Measurements from ENCODE around the gene GFOD1. TPM values are rescaled to one million over a fixed set of nuclear protein-coding genes. Genes with fewer than 3 reads are reported as not detected.

Gene GFOD1
- total RNA-seq, 1 experiment from 2014 or later = 6.1 TPM

DNA sequence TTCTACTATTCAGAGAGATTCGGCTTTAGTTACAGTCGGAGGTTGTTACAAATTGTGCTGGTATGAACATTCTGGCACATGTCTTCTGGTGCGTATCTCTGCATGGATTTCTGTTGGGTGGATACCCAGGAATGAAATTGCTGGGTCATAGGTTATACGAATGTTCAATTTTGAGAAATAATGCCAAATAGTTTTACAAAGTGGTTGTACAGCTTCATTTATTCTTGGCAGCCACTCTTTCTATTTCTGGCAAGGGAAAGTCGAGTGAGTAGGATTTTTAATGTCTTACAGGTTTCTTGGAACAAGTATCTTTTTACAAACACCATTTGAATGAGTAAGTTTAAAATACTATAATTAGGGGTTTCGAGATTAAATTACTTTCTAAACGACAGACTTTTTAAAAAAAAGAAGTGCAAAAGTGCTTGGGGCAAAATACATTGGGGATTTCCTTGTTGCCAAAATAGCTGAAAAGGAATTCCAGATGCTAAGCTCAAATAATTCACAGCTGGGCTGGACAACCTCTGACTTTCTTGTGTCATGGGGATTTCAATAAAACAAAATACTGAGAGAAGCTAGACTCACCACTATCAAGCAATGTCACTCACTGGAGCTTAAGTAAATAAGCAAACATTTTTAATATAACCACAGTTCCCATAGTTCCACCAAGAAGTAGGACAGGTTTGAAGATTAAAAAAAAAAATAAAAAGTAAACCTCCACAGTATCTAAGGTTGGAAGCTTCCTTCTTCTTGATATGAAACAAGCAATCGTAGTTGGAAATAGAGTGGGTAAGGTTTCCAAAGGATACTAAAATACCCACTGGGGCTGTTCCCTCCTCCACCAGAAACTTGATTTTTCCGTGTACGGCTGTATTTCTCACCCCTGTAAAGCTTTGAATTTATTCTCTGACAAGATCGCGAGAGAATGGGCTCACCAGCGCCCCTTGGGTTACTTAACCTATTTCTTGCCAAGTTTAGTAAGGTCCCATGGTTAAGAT lies 21.6 kb upstream of the GFOD1 start:
- Histone ChIP-seq H3K79me1 (ENCODE audit: insufficient read depth, low read depth, low read length, poor library complexity, severe bottlenecking) (no peaks in the 10 kb centered on the region), H4K91ac (ENCODE audit: insufficient read length, low read depth, low read length) (no peak overlapping the region), H3K4me2 (ENCODE audit: insufficient read depth, insufficient read length, low read length) (no peak overlapping the region), H2BK20ac (ENCODE audit: low read depth, low read length, poor library complexity, severe bottlenecking) (no peak overlapping the region), H2BK12ac (ENCODE audit: insufficient read length, low read depth, low read length) (no peak overlapping the region), H2BK15ac (ENCODE audit: low read depth, low read length) (no peak overlapping the region), H4K20me1 (ENCODE audit: control insufficient read depth, insufficient read depth, insufficient read length) (no peaks in the 10 kb centered on the region), H3K27ac (ENCODE audit: insufficient read length, low read depth, low read length) (no peak overlapping the region), H2AK5ac (ENCODE audit: insufficient read length, low read length) (no peak overlapping the region), H3K79me2 (ENCODE audit: insufficient read depth, low read length) (no peaks in the 10 kb centered on the region), H4K8ac (replicated peaks; ENCODE audit: insufficient read length, low read depth, low read length) (no peak overlapping the region), H3K14ac (ENCODE audit: insufficient read depth, low read length) (no peak overlapping the region), H3K27me3 (ENCODE audit: insufficient read depth, low read length) (no peaks in the 10 kb centered on the region), H3K9ac (ENCODE audit: extremely low read depth, insufficient read length, low read length) (no peak overlapping the region), H3K4ac (ENCODE audit: low read depth, low read length) (no peak overlapping the region), H3K4me1 (ENCODE audit: insufficient read depth, low read length) (no peaks in the 10 kb centered on the region), H3K18ac (ENCODE audit: insufficient read length, low read depth, low read length) (no peak overlapping the region), H3K23me2 (ENCODE audit: insufficient read length, low read depth, low read length, poor library complexity, severe bottlenecking) (no peaks in the 10 kb centered on the region), H3K23ac (ENCODE audit: insufficient read length, low read depth, low read length) (no peak overlapping the region), H2BK120ac (ENCODE audit: low read depth, low read length, poor library complexity, severe bottlenecking) (no peak overlapping the region), H3T11ph (ENCODE audit: low read length) (no peak overlapping the region), H3K9me3 (ENCODE audit: control insufficient read depth, low read depth, low read length) (no peaks in the 10 kb centered on the region), H2BK5ac (ENCODE audit: insufficient read length, low read length) (no peak overlapping the region), H2AFZ (ENCODE audit: low read length) (no peak overlapping the region), H3K56ac (ENCODE audit: insufficient read length, low read depth, low read length) (no peak overlapping the region), H4K5ac (ENCODE audit: insufficient read length, low read depth, low read length) (no peak overlapping the region)
- Mint-ChIP-seq H3K36me3 (ENCODE audit: insufficient read depth in 1 of 3, low read depth in 3 of 3) (0 out of 7 replicates have a peak, but pooled peaks cover 0 to 2% (median 0%) of the 10 kb centered on the region in 3 experiments), H3K9me3 (peaks cover 0 to 4% of the 10 kb centered on the region in 2 experiments; a peak in 1 of 5 replicates), H3K4me1 (no peaks in the 10 kb centered on the region), H3K4me3 (no peak overlapping the region), H3K27ac (no peak overlapping the region), H3K27me3 (ENCODE audit: low read depth) (no peaks in the 10 kb centered on the region; the same call in none of the 2 replicates)
- no peak for DNase-seq
- TF ChIP-seq, protein P1, sequence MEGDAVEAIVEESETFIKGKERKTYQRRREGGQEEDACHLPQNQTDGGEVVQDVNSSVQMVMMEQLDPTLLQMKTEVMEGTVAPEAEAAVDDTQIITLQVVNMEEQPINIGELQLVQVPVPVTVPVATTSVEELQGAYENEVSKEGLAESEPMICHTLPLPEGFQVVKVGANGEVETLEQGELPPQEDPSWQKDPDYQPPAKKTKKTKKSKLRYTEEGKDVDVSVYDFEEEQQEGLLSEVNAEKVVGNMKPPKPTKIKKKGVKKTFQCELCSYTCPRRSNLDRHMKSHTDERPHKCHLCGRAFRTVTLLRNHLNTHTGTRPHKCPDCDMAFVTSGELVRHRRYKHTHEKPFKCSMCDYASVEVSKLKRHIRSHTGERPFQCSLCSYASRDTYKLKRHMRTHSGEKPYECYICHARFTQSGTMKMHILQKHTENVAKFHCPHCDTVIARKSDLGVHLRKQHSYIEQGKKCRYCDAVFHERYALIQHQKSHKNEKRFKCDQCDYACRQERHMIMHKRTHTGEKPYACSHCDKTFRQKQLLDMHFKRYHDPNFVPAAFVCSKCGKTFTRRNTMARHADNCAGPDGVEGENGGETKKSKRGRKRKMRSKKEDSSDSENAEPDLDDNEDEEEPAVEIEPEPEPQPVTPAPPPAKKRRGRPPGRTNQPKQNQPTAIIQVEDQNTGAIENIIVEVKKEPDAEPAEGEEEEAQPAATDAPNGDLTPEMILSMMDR (conservative IDR thresholded peaks at IDR 0.05) = no peak
- WGBS (ENCODE audit: extremely low coverage, insufficient read length, low lambda C conversion rate) = no CpG with 5 or more reads among the region's 13 CpGs
